ENCODE measurements around the gene STK32C. TPM values are rescaled to one million over a fixed set of nuclear protein-coding genes. Genes with fewer than 3 reads are reported as not detected.

The STK32C gene
- total RNA-seq, 1 experiment from 2014 or later: 13.5 TPM

- CTCF ChIA-PET: interaction anchor here (0.6 to 1.0 kb wide), 4 partner anchors 13 to 326 kb away, joined by 3 to 6 read pairs (median 4); no protein-coding TSS in a partner anchor
- Mint-ChIP-seq H3K36me3 (ENCODE audit: insufficient read depth, unreplicated experiment) (peaks cover 28% of the 10 kb centered on the region), H3K27me3 (ENCODE audit: unreplicated experiment) (no peaks in the 10 kb centered on the region), H3K4me3 (ENCODE audit: low read depth, unreplicated experiment) (peak overlapping the region; percentile 80), H3K27ac (ENCODE audit: unreplicated experiment) (peak overlapping the region; percentile 35), H3K4me1 (ENCODE audit: low read depth, unreplicated experiment) (peaks cover 15% of the 10 kb centered on the region), H3K9me3 (ENCODE audit: low read depth, unreplicated experiment) (no peaks in the 10 kb centered on the region)
- no TSS peak for BruUV-seq (replicated peaks)
- intact Hi-C loops (cut with micrococcal nuclease; ENCODE audit: unreplicated experiment): no loop called here
- TF ChIP-seq CTCF (IDR thresholded peaks at IDR 0.05; ENCODE audit: unreplicated experiment): no peak
- DNase-seq: peak; percentile 75
These were observed 642 bp downstream of the STK32C start for GRCh38 chr10:132306864-132307751.

- H3K27ac Mint-ChIP-seq (ENCODE audit: unreplicated experiment): no peak overlapping the region
- H3K4me1 Mint-ChIP-seq (ENCODE audit: low read depth, unreplicated experiment): peaks cover 8% of the 10 kb centered on the region
- DNase-seq: no peak
- CTCF ChIA-PET: no interaction called here
- intact Hi-C loops (cut with micrococcal nuclease; ENCODE audit: unreplicated experiment): no loop called here
- no peaks in the 10 kb centered on the region for H3K27me3 Mint-ChIP-seq (ENCODE audit: unreplicated experiment)
- H3K4me3 Mint-ChIP-seq (ENCODE audit: low read depth, unreplicated experiment): peak overlapping the region; percentile 80
- peaks cover 23% of the 10 kb centered on the region for H3K36me3 Mint-ChIP-seq (ENCODE audit: insufficient read depth, unreplicated experiment)
- no peak for TF ChIP-seq CTCF (IDR thresholded peaks at IDR 0.05; ENCODE audit: unreplicated experiment)
- H3K9me3 Mint-ChIP-seq (ENCODE audit: low read depth, unreplicated experiment): no peaks in the 10 kb centered on the region
- BruUV-seq (replicated peaks): no TSS peak
These were observed 1.4 kb downstream of the STK32C start for GRCh38 chr10:132306343-132306685.

GRCh38 chr10:132305654-132306342 lies 2.0 kb downstream of the STK32C start:
- H3K9me3 Mint-ChIP-seq (ENCODE audit: low read depth, unreplicated experiment): no peaks in the 10 kb centered on the region
- H3K27me3 Mint-ChIP-seq (ENCODE audit: unreplicated experiment): no peaks in the 10 kb centered on the region
- H3K4me3 Mint-ChIP-seq (ENCODE audit: low read depth, unreplicated experiment): no peak overlapping the region
- CTCF ChIA-PET: no interaction called here
- DNase-seq: no peak
- H3K36me3 Mint-ChIP-seq (ENCODE audit: insufficient read depth, unreplicated experiment): peaks cover 19% of the 10 kb centered on the region
- TF ChIP-seq CTCF (IDR thresholded peaks at IDR 0.05; ENCODE audit: unreplicated experiment): no peak
- intact Hi-C loops (cut with micrococcal nuclease; ENCODE audit: unreplicated experiment): no loop called here
- H3K4me1 Mint-ChIP-seq (ENCODE audit: low read depth, unreplicated experiment): peaks cover 3% of the 10 kb centered on the region
- BruUV-seq (replicated peaks): TSS peak; percentile 42
- H3K27ac Mint-ChIP-seq (ENCODE audit: unreplicated experiment): no peak overlapping the region

- H3K27ac Mint-ChIP-seq (ENCODE audit: unreplicated experiment): no peak overlapping the region
- no peaks in the 10 kb centered on the region for H3K4me1 Mint-ChIP-seq (ENCODE audit: low read depth, unreplicated experiment)
- no TSS peak for BruUV-seq (replicated peaks)
- intact Hi-C loops (cut with micrococcal nuclease; ENCODE audit: unreplicated experiment): no loop called here
- no peak overlapping the region for H3K4me3 Mint-ChIP-seq (ENCODE audit: low read depth, unreplicated experiment)
- H3K36me3 Mint-ChIP-seq (ENCODE audit: insufficient read depth, unreplicated experiment): peaks cover 19% of the 10 kb centered on the region
- CTCF ChIA-PET: interaction anchor here (0.6 kb wide), 1 partner anchor 28 kb away, joined by 3 read pairs; no protein-coding TSS in a partner anchor
- no peaks in the 10 kb centered on the region for H3K9me3 Mint-ChIP-seq (ENCODE audit: low read depth, unreplicated experiment)
- TF ChIP-seq CTCF (IDR thresholded peaks at IDR 0.05; ENCODE audit: unreplicated experiment): no peak
- H3K27me3 Mint-ChIP-seq (ENCODE audit: unreplicated experiment): no peaks in the 10 kb centered on the region
- DNase-seq: no peak
These were observed 2.8 kb downstream of the STK32C start for GRCh38 chr10:132304756-132305509.
